ENCODE data around the gene IMMP2L.

- TF ChIP-seq CTCF (IDR thresholded peaks at IDR 0.05) (no peak), POLR2A (IDR thresholded peaks at IDR 0.05) (no peak)
These were observed 643.2 kb downstream of the IMMP2L start for GRCh38 chr7:110918949-110919548.

Data from right lobe of liver (tissue), 4 donors.